Activated naive CD8-positive, alpha-beta T cell treated with anti-CD3 and anti-CD28 coated beads, Interleukin-2, amount 50 U/mL, for 24 hours (primary cell): Measurements from ENCODE around the gene ARHGAP4.
A peak's percentile ranks its signal among the peaks of the same experiment; 100 is the strongest.

ENCODE experiments used
- ATAC-seq: fragments of 150-1000 bp; cut with Tn5 transposase; one replicate; pipeline ENCODE4 v1.10.0; 2021
- DNase-seq: peaks from one replicate; pipeline ENCODE4 v3.0.0; 2021
- H3K27ac Mint-ChIP-seq: one replicate; pipeline ENCODE4 v1.8.0; 2021; ENCODE audit warnings: mild to moderate bottlenecking, mixed read lengths
- H3K27me3 Mint-ChIP-seq: one replicate; pipeline ENCODE4 v1.8.0; 2021; ENCODE audit warnings: mixed read lengths
- H3K36me3 Mint-ChIP-seq: one replicate; pipeline ENCODE4 v1.8.0; 2021; ENCODE audit warnings: low read depth, mixed read lengths
- H3K4me1 Mint-ChIP-seq: one replicate; pipeline ENCODE4 v1.8.0; 2021; ENCODE audit warnings: mixed read lengths
- H3K4me3 Mint-ChIP-seq: one replicate; pipeline ENCODE4 v1.8.0; 2021; ENCODE audit warnings: mild to moderate bottlenecking, moderate library complexity, mixed read lengths
- H3K9me3 Mint-ChIP-seq: one replicate; pipeline ENCODE4 v1.8.0; 2021; ENCODE audit warnings: mixed read lengths

ARHGAP4 gene

DNA sequence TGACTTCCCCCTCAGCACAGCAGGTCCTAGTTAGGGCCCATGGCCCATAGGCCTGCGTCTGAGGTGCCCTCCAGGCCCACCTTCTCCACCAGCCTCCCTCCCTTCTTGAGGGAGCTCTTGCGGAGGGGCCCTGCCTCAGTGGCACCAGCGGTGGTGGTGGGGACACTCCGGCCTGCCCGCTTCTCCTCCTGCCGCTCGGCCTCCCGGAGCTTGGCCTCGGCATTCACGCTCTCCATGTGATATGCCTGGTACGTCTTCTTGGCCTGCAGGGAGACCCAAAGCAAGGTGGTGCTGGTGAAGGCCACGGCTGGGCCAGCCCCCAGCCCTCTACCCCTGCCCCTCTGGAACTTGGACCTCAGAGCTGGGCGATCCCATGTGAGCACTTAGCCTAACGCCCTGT, 5.5 kb downstream of the ARHGAP4 start:
- peaks cover 21% of the 10 kb centered on the region for H3K4me1 Mint-ChIP-seq
- ATAC-seq = no peak
- H3K36me3 Mint-ChIP-seq = peaks cover 24% of the 10 kb centered on the region
- H3K4me3 Mint-ChIP-seq = no peak overlapping the region
- no peak overlapping the region for H3K27ac Mint-ChIP-seq
- no peaks in the 10 kb centered on the region for H3K27me3 Mint-ChIP-seq
- DNase-seq = no peak
- no peaks in the 10 kb centered on the region for H3K9me3 Mint-ChIP-seq

DNA sequence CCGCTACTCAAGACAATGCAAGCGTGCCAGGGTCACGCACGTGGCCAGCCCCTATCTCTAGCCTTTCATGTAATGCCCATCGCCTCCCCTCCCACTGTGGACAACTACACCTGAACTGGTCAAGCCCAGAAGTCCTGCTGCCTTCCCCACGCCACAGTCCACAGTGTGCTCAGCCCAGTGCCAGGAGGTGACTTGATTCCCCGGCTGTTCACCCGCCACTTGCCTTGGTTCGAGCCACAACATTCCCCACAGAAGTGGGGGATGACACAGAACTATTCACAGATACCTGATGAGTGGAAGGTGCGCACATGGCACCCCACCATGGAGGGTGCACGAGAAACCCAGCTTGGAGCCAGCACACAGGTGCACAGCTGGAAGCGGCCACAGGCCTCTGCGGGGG, 6.8 kb downstream of the ARHGAP4 start:
- Mint-ChIP-seq H3K4me3 (no peak overlapping the region), H3K36me3 (peaks cover 28% of the 10 kb centered on the region), H3K4me1 (peaks cover 20% of the 10 kb centered on the region), H3K27me3 (no peaks in the 10 kb centered on the region), H3K9me3 (no peaks in the 10 kb centered on the region), H3K27ac (no peak overlapping the region)
- DNase-seq (no peak), ATAC-seq (no peak)

DNA sequence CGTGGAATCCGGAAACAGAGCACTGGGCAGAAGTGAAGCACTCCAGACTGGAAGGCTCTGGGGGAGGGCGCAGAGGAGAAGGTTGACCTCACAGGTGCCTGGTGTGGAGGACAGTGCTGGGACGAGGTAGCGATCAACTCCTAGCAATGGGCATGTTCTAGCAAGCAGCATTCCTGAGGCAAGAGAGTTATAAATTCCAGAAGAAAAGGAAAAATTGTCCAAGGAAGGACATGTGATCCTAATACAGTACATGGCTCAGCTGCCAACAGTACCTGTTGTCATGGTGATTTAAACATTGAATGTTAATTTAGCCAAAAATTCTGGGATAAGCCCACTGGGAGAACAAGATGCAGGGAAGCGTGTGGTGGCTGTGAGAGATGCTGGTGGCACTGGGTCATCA, 8.2 kb downstream of the ARHGAP4 start:
- no peaks in the 10 kb centered on the region for H3K9me3 Mint-ChIP-seq
- ATAC-seq (no peak), DNase-seq (no peak)
- no peak overlapping the region for H3K27ac Mint-ChIP-seq
- H3K4me3 Mint-ChIP-seq = no peak overlapping the region
- peaks cover 11% of the 10 kb centered on the region for H3K4me1 Mint-ChIP-seq
- H3K27me3 Mint-ChIP-seq = no peaks in the 10 kb centered on the region
- H3K36me3 Mint-ChIP-seq = peaks cover 23% of the 10 kb centered on the region

DNA sequence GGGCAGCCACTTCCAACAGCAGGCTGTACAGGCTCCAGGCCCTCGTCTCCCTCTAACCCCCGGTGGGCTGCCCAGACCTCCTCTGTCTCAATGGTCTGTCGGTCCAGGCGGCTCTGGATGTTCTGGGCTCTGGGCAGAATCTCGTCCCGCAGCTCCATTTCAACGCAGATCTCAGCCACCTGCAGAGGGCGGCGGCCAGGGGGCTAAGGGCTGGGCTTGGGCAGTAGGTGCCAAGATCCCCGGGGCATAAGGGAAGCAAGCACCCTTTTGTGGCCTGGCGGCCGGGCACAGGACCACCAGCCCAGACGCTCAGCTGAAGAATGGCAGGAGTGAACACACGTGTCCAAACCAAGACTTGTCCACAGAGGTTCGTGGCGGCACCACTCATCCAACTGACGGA, 12.4 kb downstream of the ARHGAP4 start:
- H3K27ac Mint-ChIP-seq = no peak overlapping the region
- ATAC-seq = no peak
- peaks cover 4% of the 10 kb centered on the region for H3K4me1 Mint-ChIP-seq

DNA sequence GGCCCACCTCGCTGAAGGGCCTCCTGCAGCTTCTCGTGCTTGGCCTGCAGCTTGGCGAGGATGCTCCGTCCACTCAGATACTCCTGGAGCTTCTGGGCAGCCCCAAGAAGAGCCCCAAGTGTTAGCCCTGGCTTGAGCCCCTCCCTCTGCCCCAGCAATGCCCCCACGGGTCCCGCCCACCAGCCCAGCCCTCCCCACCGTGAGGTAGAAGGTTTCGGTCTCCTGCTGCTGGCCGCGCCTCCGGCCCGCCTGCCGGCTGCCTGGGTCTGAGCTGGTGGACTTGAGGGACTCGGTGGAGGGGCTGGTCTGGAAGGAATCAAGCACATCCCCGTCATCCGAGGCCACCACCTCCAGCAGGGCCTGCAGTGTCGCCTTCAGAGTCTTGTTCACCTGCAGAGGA, 12.9 kb downstream of the ARHGAP4 start:
- no peak overlapping the region for H3K27ac Mint-ChIP-seq
- no peak for DNase-seq
- H3K27me3 Mint-ChIP-seq = no peaks in the 10 kb centered on the region
- peaks cover 4% of the 10 kb centered on the region for H3K4me1 Mint-ChIP-seq
- H3K9me3 Mint-ChIP-seq = no peaks in the 10 kb centered on the region
- H3K36me3 Mint-ChIP-seq = peaks cover 22% of the 10 kb centered on the region
- ATAC-seq = no peak
- H3K4me3 Mint-ChIP-seq = no peak overlapping the region

More for the DNA sequence above, 12.4 kb downstream of the ARHGAP4 start:
- no peak overlapping the region for H3K4me3 Mint-ChIP-seq
- peaks cover 22% of the 10 kb centered on the region for H3K36me3 Mint-ChIP-seq
- no peaks in the 10 kb centered on the region for H3K27me3 Mint-ChIP-seq
- DNase-seq = no peak
- H3K9me3 Mint-ChIP-seq = no peaks in the 10 kb centered on the region

DNA sequence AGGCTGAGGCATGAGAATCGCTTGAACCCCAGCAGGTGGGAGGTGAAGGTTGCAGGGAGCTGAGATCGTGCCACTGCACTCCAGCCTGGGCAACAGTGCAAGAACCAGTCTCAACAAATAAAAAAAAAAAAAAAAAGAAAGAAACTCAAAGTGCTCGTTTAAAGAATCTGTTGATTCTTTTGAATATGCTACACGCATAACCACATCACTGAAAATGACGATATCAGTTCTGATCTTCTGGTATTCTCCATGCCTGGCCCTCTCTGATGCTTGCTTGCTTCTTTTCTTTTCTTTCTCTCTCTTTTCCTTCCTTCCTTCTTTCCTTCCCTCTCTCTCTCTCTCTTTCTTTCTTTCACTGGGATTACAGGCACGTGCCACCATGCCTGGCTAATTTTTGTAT, 14.3 kb downstream of the ARHGAP4 start:
- Mint-ChIP-seq H3K9me3 (no peaks in the 10 kb centered on the region), H3K4me1 (peaks cover 4% of the 10 kb centered on the region), H3K36me3 (peaks cover 16% of the 10 kb centered on the region), H3K27ac (no peak overlapping the region), H3K27me3 (no peaks in the 10 kb centered on the region), H3K4me3 (no peak overlapping the region)
- ATAC-seq (no peak), DNase-seq (no peak)

DNA sequence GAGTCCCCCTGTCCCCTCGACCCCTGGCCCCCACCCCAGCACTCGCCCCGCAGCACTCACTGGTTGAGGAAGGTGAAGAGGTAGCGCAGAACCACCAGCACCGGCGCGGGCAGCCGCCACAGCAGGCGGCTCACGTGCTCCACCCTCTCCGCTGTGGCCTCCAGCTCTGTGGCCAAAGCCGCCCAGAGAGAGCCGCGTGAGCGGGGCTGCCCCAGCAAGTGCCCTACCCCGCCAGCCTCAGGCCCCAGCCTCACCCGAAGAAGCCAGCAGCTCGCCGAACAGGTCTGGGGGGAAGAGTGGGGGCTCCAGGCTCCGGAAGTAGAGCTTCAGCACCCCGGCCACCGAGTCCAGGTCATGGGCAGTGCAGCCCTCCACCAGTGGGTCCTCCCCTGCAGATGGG, 15.6 kb downstream of the ARHGAP4 start:
- no peak for DNase-seq
- Mint-ChIP-seq H3K27ac (no peak overlapping the region), H3K9me3 (no peaks in the 10 kb centered on the region), H3K4me1 (peaks cover 8% of the 10 kb centered on the region), H3K27me3 (no peaks in the 10 kb centered on the region), H3K4me3 (no peak overlapping the region), H3K36me3 (peaks cover 10% of the 10 kb centered on the region)
- ATAC-seq = no peak

DNA sequence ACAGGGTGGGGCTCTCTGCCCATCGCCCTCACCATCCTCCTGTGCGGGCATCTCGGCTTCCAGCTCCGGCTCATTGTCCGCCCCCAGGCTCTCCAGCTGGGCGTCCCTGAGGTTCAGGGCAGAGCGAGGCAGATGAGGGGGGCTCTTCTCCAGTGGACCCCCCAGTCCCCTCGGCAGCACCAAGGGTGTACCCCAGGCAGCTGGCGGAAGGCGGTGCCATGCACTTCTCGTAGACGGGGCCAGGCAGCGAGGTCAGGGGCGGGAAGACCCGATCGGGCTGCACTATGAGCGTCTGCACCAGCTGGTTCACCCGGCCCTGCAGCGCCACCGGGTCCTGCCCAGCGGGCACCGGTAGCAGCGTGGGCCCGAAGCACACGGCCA, 16.1 kb downstream of the ARHGAP4 start:
- H3K9me3 Mint-ChIP-seq = no peaks in the 10 kb centered on the region
- no peak overlapping the region for H3K4me3 Mint-ChIP-seq
- H3K4me1 Mint-ChIP-seq = peaks cover 8% of the 10 kb centered on the region
- DNase-seq (no peak), ATAC-seq (no peak)
- H3K27ac Mint-ChIP-seq = no peak overlapping the region
- peaks cover 10% of the 10 kb centered on the region for H3K36me3 Mint-ChIP-seq
- H3K27me3 Mint-ChIP-seq = no peaks in the 10 kb centered on the region

DNA sequence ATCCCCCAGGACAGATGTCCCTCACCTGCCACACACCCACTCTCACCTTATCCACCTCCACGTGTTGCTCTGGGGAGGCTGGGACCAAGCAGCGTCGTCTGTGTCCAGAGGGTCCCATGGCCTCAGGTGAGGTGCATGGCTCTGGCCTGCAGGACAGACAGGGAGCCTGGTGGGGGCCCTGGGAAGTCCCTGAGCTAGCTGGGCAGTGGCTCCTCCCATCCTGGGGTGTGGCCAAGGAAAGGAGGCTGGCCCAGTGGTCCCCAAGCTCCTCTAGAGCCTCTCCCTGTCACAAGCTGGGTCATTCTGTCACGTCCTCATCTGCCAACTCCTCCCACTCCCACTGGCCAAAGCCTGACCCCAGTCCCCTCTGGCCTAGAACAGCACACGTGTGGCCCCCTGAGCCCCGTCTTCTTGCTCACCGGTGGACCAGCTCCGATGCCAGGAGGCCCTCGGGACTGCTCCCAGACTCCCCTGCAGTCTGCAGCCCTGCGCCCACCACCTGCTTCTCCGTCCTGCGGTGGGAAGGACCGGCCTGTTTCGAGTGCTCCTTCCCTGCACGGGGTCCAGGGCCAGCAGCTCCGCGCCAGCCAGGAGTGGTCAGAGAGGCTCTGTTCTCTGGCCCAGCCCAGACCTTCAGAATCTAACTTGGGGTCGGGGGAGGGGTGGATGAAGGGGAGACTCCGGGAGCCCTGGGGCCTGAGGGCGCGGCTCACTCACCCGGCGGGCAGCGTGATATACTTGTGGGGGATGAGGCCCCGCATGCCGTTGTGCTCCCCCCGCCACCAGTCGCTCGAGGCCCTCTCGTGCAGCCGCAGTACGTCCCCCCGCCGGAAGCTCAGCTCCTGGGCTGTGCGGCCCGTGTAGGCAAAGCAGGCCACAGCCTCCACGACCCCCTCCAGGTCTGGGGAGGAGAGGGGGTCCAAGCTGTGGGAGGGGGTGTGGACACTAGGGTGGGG, 16.8 kb downstream of the ARHGAP4 start:
- H3K4me1 Mint-ChIP-seq = peaks cover 11% of the 10 kb centered on the region
- no peaks in the 10 kb centered on the region for H3K9me3 Mint-ChIP-seq
- no peaks in the 10 kb centered on the region for H3K27me3 Mint-ChIP-seq
- H3K4me3 Mint-ChIP-seq = no peak overlapping the region
- H3K27ac Mint-ChIP-seq = no peak overlapping the region
- H3K36me3 Mint-ChIP-seq = peaks cover 5% of the 10 kb centered on the region
- ATAC-seq (no peak), DNase-seq (no peak)

DNA sequence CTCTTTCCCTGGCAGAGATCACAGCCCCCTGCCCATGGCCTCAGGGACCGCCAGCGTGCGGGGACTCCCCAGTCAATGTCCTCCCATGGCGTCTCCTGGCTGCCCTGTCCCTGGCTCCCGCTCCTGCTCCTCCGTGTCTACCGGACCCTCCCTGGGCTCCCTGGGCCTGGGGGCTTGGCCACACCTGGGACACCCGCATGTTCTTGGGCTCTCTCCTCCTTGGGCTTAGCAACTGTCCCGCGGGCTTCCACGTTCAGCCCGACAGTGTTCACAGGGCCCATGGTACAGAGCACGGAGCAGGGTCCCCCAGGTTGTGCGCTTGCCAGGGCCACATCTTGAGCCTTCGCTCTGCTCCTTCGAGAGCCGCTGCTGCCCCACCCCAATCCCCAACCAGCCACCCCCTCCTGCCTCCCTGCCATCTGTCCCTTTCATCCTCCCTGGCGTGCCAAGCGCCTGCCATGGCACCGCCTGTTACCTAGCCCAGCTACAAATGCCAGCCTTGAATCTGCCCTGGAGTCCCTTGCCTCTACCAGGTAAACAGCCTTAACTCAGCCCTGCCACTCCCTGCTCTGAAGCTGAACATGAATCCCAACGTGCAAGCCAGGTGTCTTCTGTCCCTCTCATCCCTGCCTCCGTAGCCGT, 17.7 kb downstream of the ARHGAP4 start:
- no peaks in the 10 kb centered on the region for H3K9me3 Mint-ChIP-seq
- no peaks in the 10 kb centered on the region for H3K27me3 Mint-ChIP-seq
- H3K4me1 Mint-ChIP-seq = peaks cover 18% of the 10 kb centered on the region
- H3K4me3 Mint-ChIP-seq = no peak overlapping the region
- H3K36me3 Mint-ChIP-seq = peaks cover 5% of the 10 kb centered on the region
- no peak overlapping the region for H3K27ac Mint-ChIP-seq
- ATAC-seq (no peak), DNase-seq (no peak)

DNA sequence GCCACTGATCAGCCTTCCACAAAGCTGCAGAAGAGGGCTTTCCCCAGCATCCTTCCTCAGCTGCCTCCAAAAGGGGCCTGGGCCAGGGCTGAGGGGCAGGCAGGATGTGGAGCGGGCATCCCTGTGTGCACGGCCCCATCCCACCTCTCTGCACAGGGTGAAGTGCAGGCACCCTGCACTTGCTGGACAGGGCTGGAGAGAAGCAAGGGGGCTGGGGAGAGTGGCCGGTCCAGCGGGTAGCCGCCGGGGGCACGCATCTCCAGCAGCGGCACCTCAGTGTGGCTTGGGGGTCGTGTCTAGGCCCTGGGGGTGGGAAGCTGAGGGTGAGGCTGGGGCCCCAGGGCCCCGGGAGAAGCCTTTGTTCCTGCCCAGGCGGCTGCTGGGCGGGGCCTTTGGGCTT, 18.6 kb downstream of the ARHGAP4 start:
- Mint-ChIP-seq H3K27me3 (no peaks in the 10 kb centered on the region), H3K4me3 (no peak overlapping the region), H3K27ac (no peak overlapping the region), H3K36me3 (peaks cover 5% of the 10 kb centered on the region), H3K9me3 (no peaks in the 10 kb centered on the region), H3K4me1 (peaks cover 21% of the 10 kb centered on the region)
- no peak for DNase-seq
- no peak for ATAC-seq

DNA sequence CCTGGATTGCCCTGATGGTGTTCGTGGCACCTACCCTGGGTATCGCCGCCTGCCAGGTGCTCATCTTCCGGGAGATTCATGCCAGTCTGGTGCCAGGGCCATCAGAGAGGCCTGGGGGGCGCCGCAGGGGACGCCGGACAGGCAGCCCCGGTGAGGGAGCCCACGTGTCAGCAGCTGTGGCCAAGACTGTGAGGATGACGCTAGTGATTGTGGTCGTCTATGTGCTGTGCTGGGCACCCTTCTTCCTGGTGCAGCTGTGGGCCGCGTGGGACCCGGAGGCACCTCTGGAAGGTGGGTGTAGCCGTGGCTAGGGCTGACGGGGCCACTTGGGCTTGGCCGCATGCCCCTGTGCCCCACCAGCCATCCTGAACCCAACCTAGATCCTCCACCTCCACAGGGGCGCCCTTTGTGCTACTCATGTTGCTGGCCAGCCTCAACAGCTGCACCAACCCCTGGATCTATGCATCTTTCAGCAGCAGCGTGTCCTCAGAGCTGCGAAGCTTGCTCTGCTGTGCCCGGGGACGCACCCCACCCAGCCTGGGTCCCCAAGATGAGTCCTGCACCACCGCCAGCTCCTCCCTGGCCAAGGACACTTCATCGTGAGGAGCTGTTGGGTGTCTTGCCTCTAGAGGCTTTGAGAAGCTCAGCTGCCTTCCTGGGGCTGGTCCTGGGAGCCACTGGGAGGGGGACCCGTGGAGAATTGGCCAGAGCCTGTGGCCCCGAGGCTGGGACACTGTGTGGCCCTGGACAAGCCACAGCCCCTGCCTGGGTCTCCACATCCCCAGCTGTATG, 19.7 kb downstream of the ARHGAP4 start:
- DNase-seq (no peak), ATAC-seq (peak; percentile 52)
- peaks cover 25% of the 10 kb centered on the region for H3K4me1 Mint-ChIP-seq
- no peaks in the 10 kb centered on the region for H3K27me3 Mint-ChIP-seq
- H3K36me3 Mint-ChIP-seq = no peaks in the 10 kb centered on the region
- H3K27ac Mint-ChIP-seq = no peak overlapping the region
- H3K9me3 Mint-ChIP-seq = no peaks in the 10 kb centered on the region
- no peak overlapping the region for H3K4me3 Mint-ChIP-seq

DNA sequence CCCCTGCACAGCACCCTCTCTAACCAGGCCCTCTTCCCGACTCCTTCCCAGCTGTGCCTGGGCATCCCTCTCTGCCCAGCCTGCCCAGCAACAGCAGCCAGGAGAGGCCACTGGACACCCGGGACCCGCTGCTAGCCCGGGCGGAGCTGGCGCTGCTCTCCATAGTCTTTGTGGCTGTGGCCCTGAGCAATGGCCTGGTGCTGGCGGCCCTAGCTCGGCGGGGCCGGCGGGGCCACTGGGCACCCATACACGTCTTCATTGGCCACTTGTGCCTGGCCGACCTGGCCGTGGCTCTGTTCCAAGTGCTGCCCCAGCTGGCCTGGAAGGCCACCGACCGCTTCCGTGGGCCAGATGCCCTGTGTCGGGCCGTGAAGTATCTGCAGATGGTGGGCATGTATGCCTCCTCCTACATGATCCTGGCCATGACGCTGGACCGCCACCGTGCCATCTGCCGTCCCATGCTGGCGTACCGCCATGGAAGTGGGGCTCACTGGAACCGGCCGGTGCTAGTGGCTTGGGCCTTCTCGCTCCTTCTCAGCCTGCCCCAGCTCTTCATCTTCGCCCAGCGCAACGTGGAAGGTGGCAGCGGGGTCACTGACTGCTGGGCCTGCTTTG, 20.5 kb downstream of the ARHGAP4 start:
- Mint-ChIP-seq H3K9me3 (no peaks in the 10 kb centered on the region), H3K36me3 (no peaks in the 10 kb centered on the region), H3K4me1 (peaks cover 32% of the 10 kb centered on the region), H3K27me3 (no peaks in the 10 kb centered on the region), H3K4me3 (no peak overlapping the region), H3K27ac (no peak overlapping the region)
- ATAC-seq = no peak
- no peak for DNase-seq
